Stimulated activated naive CD8-positive, alpha-beta T cell treated with anti-CD3 and anti-CD28 coated beads, Interleukin-15, Interleukin-2, amounts not matched to agents 100 ng/mL and 50 ng/mL, for 24 hours (primary cell): Measurements from ENCODE around the gene PSEN1.

Experiments used
- H3K27ac Mint-ChIP-seq: one replicate; pipeline ENCODE4 v1.8.0; 2021; ENCODE audit warnings: mild to moderate bottlenecking, mixed read lengths
- H3K27me3 Mint-ChIP-seq: one replicate; pipeline ENCODE4 v1.8.0; 2021; ENCODE audit warnings: mixed read lengths
- H3K36me3 Mint-ChIP-seq: one replicate; pipeline ENCODE4 v1.8.0; 2021; ENCODE audit warnings: low read depth, mixed read lengths
- H3K4me1 Mint-ChIP-seq: one replicate; pipeline ENCODE4 v1.8.0; 2021; ENCODE audit warnings: low read depth, mixed read lengths
- H3K4me3 Mint-ChIP-seq: one replicate; pipeline ENCODE4 v1.8.0; 2021; ENCODE audit warnings: mild to moderate bottlenecking, mixed read lengths
- H3K9me3 Mint-ChIP-seq: one replicate; pipeline ENCODE4 v1.8.0; 2021; ENCODE audit warnings: mixed read lengths

The PSEN1 gene

DNA sequence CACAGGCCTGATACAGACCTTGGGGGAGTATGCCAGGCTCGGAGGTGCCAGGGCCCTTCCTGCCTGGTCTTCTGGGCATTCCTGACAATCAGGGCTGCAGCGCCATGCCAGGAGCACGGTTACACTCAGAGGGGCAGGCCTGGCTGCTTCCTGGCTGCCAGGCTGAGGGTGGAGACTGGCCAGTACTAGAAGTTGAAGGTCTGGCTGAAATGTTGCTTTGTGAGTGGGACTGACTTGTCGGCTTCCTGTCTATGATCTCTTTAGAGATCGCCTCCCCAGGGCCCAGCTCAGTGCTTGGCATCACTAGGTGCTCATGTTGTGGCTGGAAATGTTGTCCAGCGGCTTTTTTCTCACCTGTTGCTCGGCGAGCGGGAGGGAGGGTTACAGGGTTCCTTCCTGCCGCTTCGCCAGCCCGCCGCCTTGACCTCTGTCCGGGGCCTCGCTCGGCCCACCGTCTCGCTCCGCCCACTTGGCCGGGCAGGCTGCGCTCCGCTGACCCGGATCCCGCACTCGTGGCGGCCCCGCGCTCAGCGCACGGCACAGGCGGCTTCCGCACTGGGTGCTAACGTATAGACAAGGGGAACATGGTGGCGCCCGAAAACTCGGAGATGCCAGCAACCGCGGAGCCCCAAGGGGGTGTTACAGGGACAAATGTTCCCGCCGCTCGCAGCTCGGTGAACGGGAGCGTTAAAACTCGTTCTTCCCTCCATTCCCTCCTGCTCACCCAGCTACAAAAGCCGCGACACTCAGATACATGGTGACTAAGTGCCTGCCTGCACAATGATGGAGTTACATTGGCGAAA lies 133.6 kb downstream of the PSEN1 start:
- no peak overlapping the region for H3K27ac Mint-ChIP-seq
- peaks cover 15% of the 10 kb centered on the region for H3K4me1 Mint-ChIP-seq
- H3K27me3 Mint-ChIP-seq = peaks cover 22% of the 10 kb centered on the region
- H3K9me3 Mint-ChIP-seq = no peaks in the 10 kb centered on the region
- H3K36me3 Mint-ChIP-seq = peaks cover 7% of the 10 kb centered on the region
- H3K4me3 Mint-ChIP-seq = peak overlapping the region; percentile 74

GRCh38 chr14:73272393-73272792 lies 136.1 kb downstream of the PSEN1 start:
- no peak overlapping the region for H3K4me3 Mint-ChIP-seq
- H3K27ac Mint-ChIP-seq = no peak overlapping the region
- H3K4me1 Mint-ChIP-seq = peaks cover 15% of the 10 kb centered on the region
- no peaks in the 10 kb centered on the region for H3K9me3 Mint-ChIP-seq
- H3K27me3 Mint-ChIP-seq = peaks cover 16% of the 10 kb centered on the region
- peaks cover 19% of the 10 kb centered on the region for H3K36me3 Mint-ChIP-seq
